ENCODE data around the gene SIGLEC1. TPM values are rescaled to one million over a fixed set of nuclear protein-coding genes. Genes with fewer than 3 reads are reported as not detected.

The SIGLEC1 gene
- total RNA-seq, 1 experiment from 2014 or later = 0.17 TPM

DNA sequence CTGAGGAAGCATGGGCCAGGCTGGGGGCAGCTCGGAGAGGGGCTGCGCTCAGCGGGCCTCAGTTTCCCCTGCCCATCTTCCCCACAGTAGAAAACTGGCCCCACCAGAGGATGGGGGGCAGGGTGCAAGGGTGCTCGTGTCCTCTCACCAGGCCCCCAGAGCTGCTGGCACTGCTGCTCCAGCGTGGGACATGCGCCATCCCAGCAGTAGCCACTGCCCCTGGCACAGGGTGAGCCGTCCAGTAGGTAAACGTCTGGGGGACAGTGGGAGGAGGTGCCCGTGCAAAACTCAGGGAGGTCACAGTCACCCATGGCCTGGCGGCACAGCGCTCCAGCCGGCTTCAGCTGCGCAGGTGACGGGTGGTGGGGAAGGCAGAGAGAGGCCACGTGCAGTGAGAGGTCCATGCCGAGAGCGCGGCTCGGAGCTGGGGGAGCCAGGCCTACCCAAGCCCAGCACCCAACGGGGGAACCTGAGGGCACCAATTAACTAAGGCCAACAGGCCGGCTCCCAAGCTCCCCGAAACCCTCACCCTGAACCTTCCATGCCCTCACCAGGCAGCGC is 40.3 kb downstream of the SIGLEC1 start (continued):
- TF ChIP-seq, protein P1, sequence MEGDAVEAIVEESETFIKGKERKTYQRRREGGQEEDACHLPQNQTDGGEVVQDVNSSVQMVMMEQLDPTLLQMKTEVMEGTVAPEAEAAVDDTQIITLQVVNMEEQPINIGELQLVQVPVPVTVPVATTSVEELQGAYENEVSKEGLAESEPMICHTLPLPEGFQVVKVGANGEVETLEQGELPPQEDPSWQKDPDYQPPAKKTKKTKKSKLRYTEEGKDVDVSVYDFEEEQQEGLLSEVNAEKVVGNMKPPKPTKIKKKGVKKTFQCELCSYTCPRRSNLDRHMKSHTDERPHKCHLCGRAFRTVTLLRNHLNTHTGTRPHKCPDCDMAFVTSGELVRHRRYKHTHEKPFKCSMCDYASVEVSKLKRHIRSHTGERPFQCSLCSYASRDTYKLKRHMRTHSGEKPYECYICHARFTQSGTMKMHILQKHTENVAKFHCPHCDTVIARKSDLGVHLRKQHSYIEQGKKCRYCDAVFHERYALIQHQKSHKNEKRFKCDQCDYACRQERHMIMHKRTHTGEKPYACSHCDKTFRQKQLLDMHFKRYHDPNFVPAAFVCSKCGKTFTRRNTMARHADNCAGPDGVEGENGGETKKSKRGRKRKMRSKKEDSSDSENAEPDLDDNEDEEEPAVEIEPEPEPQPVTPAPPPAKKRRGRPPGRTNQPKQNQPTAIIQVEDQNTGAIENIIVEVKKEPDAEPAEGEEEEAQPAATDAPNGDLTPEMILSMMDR (IDR thresholded peaks at IDR 0.05 in 2 of 3, conservative IDR thresholded peaks at IDR 0.05 in 1 of 3; ENCODE audit: borderline replicate concordance in 1 of 3, insufficient read depth in 1 of 3, low read depth in 2 of 3, low read length in 2 of 3) = no peak
- no peak for TF ChIP-seq EZH2phosphoT487 (IDR thresholded peaks at IDR 0.05; ENCODE audit: borderline replicate concordance)
- TF ChIP-seq EZH2 (IDR thresholded peaks at IDR 0.05) = no peak
- TF ChIP-seq POLR2AphosphoS5 (IDR thresholded peaks at IDR 0.05; ENCODE audit: low read depth, low read length) = no peak

DNA sequence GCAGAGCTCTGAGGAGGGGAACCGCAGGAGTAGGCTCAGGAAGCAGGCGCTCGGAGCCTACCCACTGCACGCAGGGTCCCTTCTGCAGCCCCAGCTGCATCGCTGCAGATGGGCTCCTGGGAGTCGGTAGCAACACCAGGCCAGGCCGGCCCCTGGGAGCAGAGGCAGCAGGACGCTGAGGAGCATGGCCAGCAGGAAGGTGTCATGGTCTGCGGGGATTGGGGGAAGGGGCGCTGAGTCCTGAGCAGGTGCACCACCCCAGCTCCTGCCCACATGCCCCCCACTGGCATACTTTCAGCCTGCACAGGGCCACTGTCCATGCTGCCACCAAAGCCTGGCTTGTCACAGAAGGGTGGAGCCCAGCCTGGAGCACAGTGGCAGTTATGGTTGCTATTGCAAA is 41.5 kb downstream of the SIGLEC1 start:
- Histone ChIP-seq H3K79me2 (ENCODE audit: insufficient read depth, low read length) (no peaks in the 10 kb centered on the region), H3K27me3 (ENCODE audit: insufficient read depth, low read length) (peaks cover 5% of the 10 kb centered on the region; the same call in 1 of the 2 replicates), H3K9me2 (ENCODE audit: insufficient read depth) (no peaks in the 10 kb centered on the region), H3K27ac (ENCODE audit: low read depth, low read length) (no peak overlapping the region), H4K20me1 (ENCODE audit: insufficient read depth) (no peaks in the 10 kb centered on the region), H3K9me3 (ENCODE audit: control insufficient read depth in 1 of 2, insufficient read depth in 1 of 2, low read depth in 1 of 2, low read length in 2 of 2) (no peaks in the 10 kb centered on the region), H2AFZ (ENCODE audit: low read depth, low read length, poor library complexity, severe bottlenecking) (no peak overlapping the region), H3K4me2 (ENCODE audit: low read length) (no peak overlapping the region), H3K36me3 (ENCODE audit: control insufficient read depth in 1 of 2, insufficient read depth in 2 of 2, low read length in 2 of 2) (no peaks in the 10 kb centered on the region), H3K9ac (ENCODE audit: low read length) (no peak overlapping the region), H3K4me3 (replicated peaks in 1 of 2; ENCODE audit: low read depth in 1 of 2, low read length in 2 of 2) (no peak overlapping the region), H3K4me1 (ENCODE audit: control insufficient read depth in 1 of 2, insufficient read depth in 2 of 2, low read length in 2 of 2) (peaks cover 0 to 4% of the 10 kb centered on the region in 2 experiments; a peak in 2 of 4 replicates)
- no peak for ATAC-seq
- no TSS peak for BruUV-seq (replicated peaks)
- RAD21 ChIA-PET (ENCODE audit: low non-redundant PET in 1 of 2, low total read pairs in 2 of 2, uncharacterized antibody in 2 of 2, unreplicated experiment in 2 of 2) = no interaction called here
- intact Hi-C loops (cut with micrococcal nuclease) = no loop called here
- CTCF ChIA-PET = no interaction called here
- no peak for DNase-seq (ENCODE audit: low read depth, low spot score)
- POLR2A ChIA-PET = no interaction called here
- TF ChIP-seq YY1 (IDR thresholded peaks at IDR 0.05; ENCODE audit: extremely low read depth, insufficient replicate concordance, low read depth, low read length) (no peak), EGR1 (IDR thresholded peaks at IDR 0.05; ENCODE audit: low read depth) (no peak), CEBPB (IDR thresholded peaks at IDR 0.05; ENCODE audit: low read depth) (no peak), RAD21 (IDR thresholded peaks at IDR 0.05; ENCODE audit: low read depth) (no peak), TCF7L2 (IDR thresholded peaks at IDR 0.05; ENCODE audit: borderline replicate concordance, extremely low read depth, insufficient read depth, insufficient read length) (no peak), FOSL1 (IDR thresholded peaks at IDR 0.05; ENCODE audit: low read depth) (no peak), SP1 (IDR thresholded peaks at IDR 0.05; ENCODE audit: low read depth) (no peak), CBX3 (IDR thresholded peaks at IDR 0.05; ENCODE audit: low read depth) (no peak), ZFX (IDR thresholded peaks at IDR 0.05) (no peak)
- TF ChIP-seq, protein P2, sequence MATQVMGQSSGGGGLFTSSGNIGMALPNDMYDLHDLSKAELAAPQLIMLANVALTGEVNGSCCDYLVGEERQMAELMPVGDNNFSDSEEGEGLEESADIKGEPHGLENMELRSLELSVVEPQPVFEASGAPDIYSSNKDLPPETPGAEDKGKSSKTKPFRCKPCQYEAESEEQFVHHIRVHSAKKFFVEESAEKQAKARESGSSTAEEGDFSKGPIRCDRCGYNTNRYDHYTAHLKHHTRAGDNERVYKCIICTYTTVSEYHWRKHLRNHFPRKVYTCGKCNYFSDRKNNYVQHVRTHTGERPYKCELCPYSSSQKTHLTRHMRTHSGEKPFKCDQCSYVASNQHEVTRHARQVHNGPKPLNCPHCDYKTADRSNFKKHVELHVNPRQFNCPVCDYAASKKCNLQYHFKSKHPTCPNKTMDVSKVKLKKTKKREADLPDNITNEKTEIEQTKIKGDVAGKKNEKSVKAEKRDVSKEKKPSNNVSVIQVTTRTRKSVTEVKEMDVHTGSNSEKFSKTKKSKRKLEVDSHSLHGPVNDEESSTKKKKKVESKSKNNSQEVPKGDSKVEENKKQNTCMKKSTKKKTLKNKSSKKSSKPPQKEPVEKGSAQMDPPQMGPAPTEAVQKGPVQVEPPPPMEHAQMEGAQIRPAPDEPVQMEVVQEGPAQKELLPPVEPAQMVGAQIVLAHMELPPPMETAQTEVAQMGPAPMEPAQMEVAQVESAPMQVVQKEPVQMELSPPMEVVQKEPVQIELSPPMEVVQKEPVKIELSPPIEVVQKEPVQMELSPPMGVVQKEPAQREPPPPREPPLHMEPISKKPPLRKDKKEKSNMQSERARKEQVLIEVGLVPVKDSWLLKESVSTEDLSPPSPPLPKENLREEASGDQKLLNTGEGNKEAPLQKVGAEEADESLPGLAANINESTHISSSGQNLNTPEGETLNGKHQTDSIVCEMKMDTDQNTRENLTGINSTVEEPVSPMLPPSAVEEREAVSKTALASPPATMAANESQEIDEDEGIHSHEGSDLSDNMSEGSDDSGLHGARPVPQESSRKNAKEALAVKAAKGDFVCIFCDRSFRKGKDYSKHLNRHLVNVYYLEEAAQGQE (IDR thresholded peaks at IDR 0.05; ENCODE audit: low read depth) = no peak
- TF ChIP-seq, protein P1 (IDR thresholded peaks at IDR 0.05 in 2 of 3, conservative IDR thresholded peaks at IDR 0.05 in 1 of 3; ENCODE audit: borderline replicate concordance in 1 of 3, insufficient read depth in 1 of 3, low read depth in 2 of 3, low read length in 2 of 3) = no peak
- TF ChIP-seq, protein P3, sequence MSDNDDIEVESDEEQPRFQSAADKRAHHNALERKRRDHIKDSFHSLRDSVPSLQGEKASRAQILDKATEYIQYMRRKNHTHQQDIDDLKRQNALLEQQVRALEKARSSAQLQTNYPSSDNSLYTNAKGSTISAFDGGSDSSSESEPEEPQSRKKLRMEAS (IDR thresholded peaks at IDR 0.05) = no peak
